Esophagus muscularis mucosa (tissue), 4 donors: ENCODE measurements around the gene VPS26C. TPM values are rescaled to one million over a fixed set of nuclear protein-coding genes. Genes with fewer than 3 reads are reported as not detected.
A peak's percentile ranks its signal among the peaks of the same experiment; 100 is the strongest.

Experiments used
- DNase-seq: peaks from one replicate; pipeline ENCODE4 v3.0.0-alpha.2; 2017; ENCODE audit errors: extremely low spot score
- H3K27ac ChIP-seq, 4 donors: fragments of 200-600 bp; sonication (generic); replicated peaks in 1 of 4; 1 replicate in 3 of 4; 2 replicates in 1 of 4; pipeline ENCODE4 v1.5.1; 2016 to 2019; ENCODE audit warnings: mild to moderate bottlenecking in 1 of 4
- H3K27me3 ChIP-seq, 4 donors: fragments of 200-600 bp; sonication (generic); one replicate each; pipeline versions ENCODE4 v1.5.1 to v1.6.0; 2016 to 2019
- H3K36me3 ChIP-seq, 4 donors: fragments of 200-600 bp; sonication (generic); one replicate each; pipeline ENCODE4 v1.5.1; 2016 to 2019
- H3K4me1 ChIP-seq, 4 donors: fragments of 200-600 bp; sonication (generic); one replicate each; pipeline ENCODE4 v1.5.1; 2016 to 2019
- H3K4me3 ChIP-seq, 4 donors: fragments of 200-600 bp; sonication (generic); 1 replicate in 2 of 4; 2 replicates in 2 of 4; pipeline ENCODE4 v1.5.1; 2016 to 2019; ENCODE audit warnings: mild to moderate bottlenecking in 4 of 4, moderate library complexity in 1 of 4
- H3K9me3 ChIP-seq, 4 donors: fragments of 200-600 bp; sonication (generic); 1 replicate in 3 of 4; 2 replicates in 1 of 4; pipeline ENCODE4 v1.5.1; 2016 to 2019
- EP300 ChIP-seq: sonication (generic); formaldehyde crosslinking; IDR thresholded peaks from one replicate; pipeline ENCODE4 v1.6.1; 2017; ENCODE audit warnings: antibody characterized with exemption
- POLR2A ChIP-seq: fragments of 450-650 bp; IDR thresholded peaks from one replicate; pipeline ENCODE4 v1.6.1; 2017; ENCODE audit warnings: antibody characterized with exemption, moderate library complexity, mild to moderate bottlenecking, low read depth
- POLR2AphosphoS5 ChIP-seq, 2 donors: sonication (generic); formaldehyde crosslinking; IDR thresholded peaks; one replicate each; pipeline ENCODE4 v1.6.1; 2017; ENCODE audit warnings: antibody characterized with exemption in 2 of 2
- WGBS: methylation state at CpG from one replicate; pipeline ENCODE4 v1.1.5; 2018; 5-methylcytosine and 5-hydroxymethylcytosine counted together
- intact Hi-C: fragments of 100-400 bp; cut with DNase I; formaldehyde crosslinking; loops from one replicate; pipeline ENCODE4 v1.15.1; 2023
- total RNA-seq, 4 donors: library from RNA; depleted of rRNA; stranded (reverse); fragments of >200 nt; gene quantifications; one replicate each; pipeline versions ENCODE4 v1.1.0 to v1.2.1, GENCODE V29; 2016
- TF ChIP-seq, protein P1 (sequence below), 3 experiments: fragments of 200-600 bp in 2 of 3; fragments of 450-650 bp in 1 of 3; sonication (generic) in 2 of 3; IDR thresholded peaks; one replicate each; pipeline ENCODE4 v1.5.1; 2017 to 2019; ENCODE audit warnings: antibody characterized with exemption in 3 of 3, mild to moderate bottlenecking in 2 of 3, moderate library complexity in 1 of 3

The VPS26C gene
- total RNA-seq, 4 donors from 2014 or later, result 56.5 to 71.3 (median 59.7) TPM

DNA sequence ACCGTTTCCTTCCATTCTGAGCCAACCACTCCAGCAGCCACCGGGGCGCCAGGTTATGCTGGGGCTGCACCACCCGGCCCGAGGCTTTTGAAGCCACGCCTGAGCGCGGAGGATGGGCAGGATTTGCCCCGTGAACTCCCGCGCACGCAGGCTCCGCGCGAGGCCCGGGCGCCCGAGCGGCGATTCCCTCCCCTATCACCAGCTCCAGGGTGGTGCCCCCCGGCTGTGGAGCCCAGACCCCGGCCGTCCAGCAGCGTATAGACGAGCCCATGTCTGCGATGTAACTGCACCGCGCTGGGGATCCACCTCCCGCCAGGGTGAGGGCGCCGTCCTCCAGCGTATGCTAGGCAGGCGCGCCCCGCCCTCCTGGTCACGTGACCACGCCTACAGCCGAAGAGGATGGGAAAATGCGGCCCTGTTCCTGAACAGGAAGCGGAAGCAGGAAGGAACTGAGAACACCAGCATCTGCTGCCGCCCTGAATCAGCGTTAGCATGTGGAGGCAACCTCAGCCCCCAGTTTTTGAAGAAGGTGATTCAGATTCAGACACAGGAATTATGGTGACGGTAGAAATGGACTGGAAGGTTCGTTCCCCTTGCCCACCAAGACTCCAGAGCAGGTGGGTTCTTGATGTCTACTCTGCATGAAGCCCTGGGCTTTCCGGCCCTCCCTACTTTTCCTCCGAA lies 46.0 kb downstream of the VPS26C start:
- DNase-seq, result peak; percentile 99
- Histone ChIP-seq H3K27ac (peak overlapping the region; percentile 78 to 89 (median 80)), H3K9me3 (no peaks in the 10 kb centered on the region), H3K27me3 (no peaks in the 10 kb centered on the region), H3K4me1 (peaks cover 7 to 14% (median 12%) of the 10 kb centered on the region in 4 donors), H3K4me3 (peak overlapping the region; percentile 67 to 79 (median 72)), H3K36me3 (peaks cover 23 to 35% (median 28%) of the 10 kb centered on the region in 4 donors)
- WGBS, result 11% methylated on average over 20 of the region's 46 CpGs
- intact Hi-C loops, result no loop called here
- peak; percentile 90 to 94 for TF ChIP-seq POLR2AphosphoS5 (IDR thresholded peaks at IDR 0.05)
- TF ChIP-seq EP300, result no peak
- peak; percentile 1 for TF ChIP-seq POLR2A
- TF ChIP-seq, protein P1, sequence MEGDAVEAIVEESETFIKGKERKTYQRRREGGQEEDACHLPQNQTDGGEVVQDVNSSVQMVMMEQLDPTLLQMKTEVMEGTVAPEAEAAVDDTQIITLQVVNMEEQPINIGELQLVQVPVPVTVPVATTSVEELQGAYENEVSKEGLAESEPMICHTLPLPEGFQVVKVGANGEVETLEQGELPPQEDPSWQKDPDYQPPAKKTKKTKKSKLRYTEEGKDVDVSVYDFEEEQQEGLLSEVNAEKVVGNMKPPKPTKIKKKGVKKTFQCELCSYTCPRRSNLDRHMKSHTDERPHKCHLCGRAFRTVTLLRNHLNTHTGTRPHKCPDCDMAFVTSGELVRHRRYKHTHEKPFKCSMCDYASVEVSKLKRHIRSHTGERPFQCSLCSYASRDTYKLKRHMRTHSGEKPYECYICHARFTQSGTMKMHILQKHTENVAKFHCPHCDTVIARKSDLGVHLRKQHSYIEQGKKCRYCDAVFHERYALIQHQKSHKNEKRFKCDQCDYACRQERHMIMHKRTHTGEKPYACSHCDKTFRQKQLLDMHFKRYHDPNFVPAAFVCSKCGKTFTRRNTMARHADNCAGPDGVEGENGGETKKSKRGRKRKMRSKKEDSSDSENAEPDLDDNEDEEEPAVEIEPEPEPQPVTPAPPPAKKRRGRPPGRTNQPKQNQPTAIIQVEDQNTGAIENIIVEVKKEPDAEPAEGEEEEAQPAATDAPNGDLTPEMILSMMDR (IDR thresholded peaks at IDR 0.05), result peak; percentile 16 to 62 (median 56)

DNA sequence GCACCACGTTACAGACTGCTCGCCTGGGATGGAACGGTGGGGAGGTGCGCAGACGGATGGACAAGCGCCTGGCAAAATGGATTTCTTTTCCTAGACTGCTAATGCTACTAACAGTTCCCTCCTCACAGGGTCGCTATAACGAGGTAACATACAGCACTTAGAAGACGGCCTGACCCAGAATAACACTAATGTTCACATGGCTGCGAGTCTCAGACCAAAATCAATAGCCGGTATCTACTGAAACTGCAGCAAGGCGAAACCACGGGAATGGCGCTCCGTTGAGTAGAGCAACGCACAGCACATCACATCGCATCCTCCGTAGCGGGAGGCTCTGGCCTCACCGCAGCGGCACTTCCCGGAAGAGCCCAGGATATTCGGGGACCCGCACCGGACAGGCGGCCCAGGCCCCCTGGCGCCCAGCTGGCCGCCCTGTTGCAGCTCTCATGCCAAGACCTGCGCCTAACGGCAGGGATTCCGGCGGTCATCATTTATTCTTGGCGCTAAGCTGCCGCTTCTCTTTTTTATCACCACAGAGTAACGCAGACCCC lies 46.6 kb downstream of the VPS26C start:
- Histone ChIP-seq H3K27ac (peak overlapping the region; percentile 78 to 89 (median 80)), H3K27me3 (no peaks in the 10 kb centered on the region), H3K4me3 (peak overlapping the region; percentile 67 to 79 (median 72)), H3K9me3 (no peaks in the 10 kb centered on the region), H3K36me3 (peaks cover 18 to 28% (median 22%) of the 10 kb centered on the region in 4 donors), H3K4me1 (peaks cover 7 to 14% (median 12%) of the 10 kb centered on the region in 4 donors)
- intact Hi-C loops, result no loop called here
- TF ChIP-seq POLR2A (no peak), EP300 (no peak), POLR2AphosphoS5 (IDR thresholded peaks at IDR 0.05) (no peak)
- TF ChIP-seq, protein P1 (IDR thresholded peaks at IDR 0.05), result no peak
- 3% methylated on average over 26 of the region's 35 CpGs for WGBS
- DNase-seq, result no peak

DNA sequence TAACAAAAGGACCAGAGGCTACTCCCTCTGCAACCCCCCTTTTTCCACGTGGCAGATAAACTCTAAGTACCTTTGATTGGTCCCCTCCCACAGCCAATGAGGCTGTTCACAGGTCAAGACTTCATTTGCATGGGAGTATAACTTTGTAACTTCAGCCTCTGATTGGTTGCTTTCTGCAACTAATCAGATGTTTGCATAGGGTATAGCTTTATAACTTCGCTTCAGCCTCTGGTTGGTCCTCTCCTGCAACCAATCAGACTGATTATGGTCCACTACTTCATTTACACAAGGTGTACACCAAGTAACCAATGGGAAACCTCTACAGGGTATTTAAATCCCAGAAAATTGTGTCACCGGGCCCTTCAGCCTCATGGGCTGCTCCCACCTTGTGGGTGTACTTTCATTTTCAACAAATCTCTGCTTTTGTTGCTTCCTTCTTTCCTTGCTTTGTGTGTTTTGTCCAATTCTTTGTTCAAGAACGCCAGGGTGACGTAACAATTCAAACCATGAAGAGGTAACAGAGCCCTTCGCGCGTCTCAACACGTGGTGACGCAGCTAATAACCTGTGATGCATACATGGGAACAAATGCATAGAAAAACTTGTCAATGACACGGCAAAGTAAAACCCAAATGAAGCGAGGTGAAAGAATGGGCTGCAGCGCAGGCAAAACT lies 47.2 kb downstream of the VPS26C start:
- Histone ChIP-seq H3K36me3 (peaks cover 12 to 22% (median 16%) of the 10 kb centered on the region in 4 donors), H3K4me3 (peak overlapping the region; percentile 67 to 79 (median 72)), H3K9me3 (no peaks in the 10 kb centered on the region), H3K27me3 (no peaks in the 10 kb centered on the region), H3K4me1 (peaks cover 7 to 14% (median 12%) of the 10 kb centered on the region in 4 donors), H3K27ac (peak overlapping the region; percentile 78 to 89 (median 80))
- intact Hi-C loops, result no loop called here
- DNase-seq, result no peak
- WGBS, result 58% methylated on average over 13 of the region's 13 CpGs
- TF ChIP-seq EP300, result no peak
- TF ChIP-seq, protein P1 (IDR thresholded peaks at IDR 0.05), result no peak
- no peak for TF ChIP-seq POLR2A
- no peak for TF ChIP-seq POLR2AphosphoS5 (IDR thresholded peaks at IDR 0.05)

DNA sequence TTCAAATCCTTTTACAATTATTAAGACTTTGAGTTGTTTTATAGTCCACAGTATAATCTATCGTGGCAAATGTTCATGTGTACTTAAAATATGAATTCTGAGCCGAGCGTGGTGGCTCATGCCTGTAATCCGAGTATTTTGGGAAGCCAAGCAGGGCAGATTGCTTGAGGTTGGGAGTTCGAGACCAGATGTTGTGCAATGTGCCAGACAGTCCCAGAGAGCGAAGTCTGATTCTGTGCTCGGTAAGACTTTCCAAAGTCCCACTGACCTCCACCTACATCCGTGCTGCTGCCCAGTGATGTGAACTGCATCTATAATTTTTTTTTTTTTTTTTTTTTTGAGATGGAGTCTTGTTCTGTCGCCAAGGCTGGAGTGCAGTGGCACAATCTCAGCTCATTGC lies 52.2 kb downstream of the VPS26C start:
- no peaks in the 10 kb centered on the region for H3K27me3 ChIP-seq
- H3K27ac ChIP-seq, result no peak overlapping the region
- DNase-seq, result no peak
- TF ChIP-seq, protein P1 (IDR thresholded peaks at IDR 0.05), result no peak
- TF ChIP-seq POLR2AphosphoS5 (IDR thresholded peaks at IDR 0.05) (no peak), POLR2A (no peak), EP300 (no peak)
- peaks cover 3 to 4% (median 3%) of the 10 kb centered on the region in 4 donors for H3K4me1 ChIP-seq
- no peak overlapping the region for H3K4me3 ChIP-seq
- peaks cover 0 to 5% (median 0%) of the 10 kb centered on the region in 4 donors for H3K9me3 ChIP-seq
- H3K36me3 ChIP-seq, result no peaks in the 10 kb centered on the region
- intact Hi-C loops, result no loop called here
- WGBS, result 89% methylated on average over 9 of the region's 9 CpGs
